GM23338 (cell line): ENCODE data around the gene OGG1. TPM values are rescaled to one million over a fixed set of nuclear protein-coding genes. Genes with fewer than 3 reads are reported as not detected.

Experiments used
- ATAC-seq: fragments of 200-7000 bp; cut with Tn5 transposase; 3 replicates; pipeline ENCODE4 v1.9.1; 2020
- DNase-seq: peaks from one replicate; pipeline ENCODE4 v3.0.0-alpha.2; 2015; ENCODE audit warnings: low spot score
- H2AFZ ChIP-seq: fragments of 200-600 bp; sonication (generic); 2 replicates; pipeline ENCODE4 v1.8.0; 2016; ENCODE audit warnings: antibody characterized with exemption, mild to moderate bottlenecking, moderate library complexity
- H3F3A ChIP-seq: fragments of 200-600 bp; sonication (generic); replicated peaks from 2 replicates; pipeline ENCODE4 v1.8.0; 2017; ENCODE audit warnings: antibody characterized with exemption, mixed run types, low read depth
- H3K27ac ChIP-seq: fragments of 200-600 bp; sonication (generic); 2 replicates; pipeline ENCODE4 v1.6.1; 2016; ENCODE audit warnings: low read depth
- H3K27me3 ChIP-seq: fragments of 200-600 bp; sonication (generic); 2 replicates; pipeline ENCODE4 v1.8.0; 2016; ENCODE audit warnings: mild to moderate bottlenecking, mixed run types, moderate library complexity; ENCODE audit not compliant: insufficient read depth
- H3K36me3 ChIP-seq: fragments of 200-600 bp; sonication (generic); 2 replicates; pipeline ENCODE4 v1.8.0; 2016; ENCODE audit warnings: mild to moderate bottlenecking; ENCODE audit not compliant: insufficient read depth
- H3K4me1 ChIP-seq: fragments of 200-600 bp; sonication (generic); 2 replicates; pipeline ENCODE4 v1.8.0; 2016; ENCODE audit warnings: mild to moderate bottlenecking, moderate library complexity; ENCODE audit not compliant: insufficient read depth
- H3K4me2 ChIP-seq: fragments of 200-600 bp; sonication (generic); 2 replicates; pipeline ENCODE4 v1.7.1; 2017; ENCODE audit warnings: mixed run types
- H3K4me3 ChIP-seq: fragments of 200-600 bp; sonication (generic); 2 replicates; pipeline ENCODE4 v1.6.1; 2016; ENCODE audit warnings: mixed run types
- H3K79me2 ChIP-seq: fragments of 200-600 bp; sonication (generic); replicated peaks from 2 replicates; pipeline ENCODE4 v1.8.0; 2017; ENCODE audit warnings: mild to moderate bottlenecking; ENCODE audit not compliant: insufficient read depth
- H3K9me2 ChIP-seq: fragments of 200-600 bp; sonication (generic); 2 replicates; pipeline ENCODE4 v1.8.0; 2017; ENCODE audit not compliant: insufficient read depth
- H4K20me1 ChIP-seq: fragments of 200-600 bp; sonication (generic); replicated peaks from 2 replicates; pipeline ENCODE4 v1.8.0; 2017; ENCODE audit warnings: mild to moderate bottlenecking; ENCODE audit not compliant: insufficient read depth
- H3K27ac Mint-ChIP-seq: 2 replicates; pipeline ENCODE4 v1.8.0; 2020; ENCODE audit warnings: inconsistent platforms, mild to moderate bottlenecking, moderate library complexity, mixed read lengths
- H3K27me3 Mint-ChIP-seq: 3 replicates; pipeline ENCODE4 v1.8.0; 2022; ENCODE audit warnings: low read depth, mild to moderate bottlenecking, moderate library complexity, mixed read lengths, inconsistent platforms; ENCODE audit not compliant: insufficient read depth, poor library complexity
- H3K36me3 Mint-ChIP-seq: 3 replicates; pipeline ENCODE4 v1.8.0; 2021; ENCODE audit warnings: low read depth, mild to moderate bottlenecking, inconsistent platforms, moderate library complexity, mixed read lengths
- H3K4me1 Mint-ChIP-seq: 3 replicates; pipeline ENCODE4 v1.8.0; 2020; ENCODE audit warnings: mild to moderate bottlenecking, inconsistent platforms, mixed read lengths
- H3K4me3 Mint-ChIP-seq: 3 replicates; pipeline ENCODE4 v1.8.0; 2021; ENCODE audit warnings: moderate library complexity, mild to moderate bottlenecking, inconsistent platforms, mixed read lengths
- H3K9me3 Mint-ChIP-seq: 3 replicates; pipeline ENCODE4 v1.8.0; 2020; ENCODE audit warnings: moderate library complexity, mild to moderate bottlenecking, inconsistent platforms, mixed read lengths
- CREB1 ChIP-seq: fragments of 250-450 bp; sonication (Bioruptor Pico); IDR thresholded peaks from 2 replicates; pipeline ENCODE4 v1.5.0; 2020; ENCODE audit warnings: low read depth, mild to moderate bottlenecking, moderate library complexity
- EZH2 ChIP-seq: fragments of 200-600 bp; sonication (generic); IDR thresholded peaks from one replicate; pipeline ENCODE4 v1.8.0; 2017; ENCODE audit warnings: antibody characterized with exemption, mild to moderate bottlenecking, low read depth; ENCODE audit not compliant: unreplicated experiment
- EZH2phosphoT487 ChIP-seq: fragments of 200-600 bp; sonication (generic); IDR thresholded peaks from one replicate; pipeline ENCODE4 v1.8.1; 2018; ENCODE audit warnings: antibody characterized with exemption; ENCODE audit not compliant: unreplicated experiment
- JUNB ChIP-seq: IDR thresholded peaks from one replicate; pipeline ENCODE4 v1.6.1; 2016; ENCODE audit warnings: antibody characterized with exemption; ENCODE audit not compliant: unreplicated experiment
- POLR2AphosphoS5 ChIP-seq: IDR thresholded peaks from 2 replicates; pipeline ENCODE4 v1.6.1; 2016; ENCODE audit warnings: antibody characterized with exemption, low read depth
- REST ChIP-seq: IDR thresholded peaks from one replicate; pipeline ENCODE4 v1.6.1; 2018; ENCODE audit warnings: antibody characterized with exemption; ENCODE audit not compliant: unreplicated experiment
- STAT1 ChIP-seq: IDR thresholded peaks from one replicate; pipeline ENCODE4 v1.6.1; 2016; ENCODE audit warnings: antibody characterized with exemption; ENCODE audit not compliant: unreplicated experiment
- ZNF114 ChIP-seq: fragments of 250-450 bp; sonication (Bioruptor Pico); IDR thresholded peaks from 2 replicates; pipeline ENCODE4 v1.5.0; 2020; ENCODE audit warnings: mild to moderate bottlenecking, moderate library complexity
- ZNF331 ChIP-seq: fragments of 250-450 bp; sonication (Bioruptor Pico); IDR thresholded peaks from 2 replicates; pipeline ENCODE4 v1.5.0; 2020; ENCODE audit warnings: low read depth, mild to moderate bottlenecking, moderate library complexity
- ZNF462 ChIP-seq: fragments of 250-450 bp; sonication (Bioruptor Pico); IDR thresholded peaks from 2 replicates; pipeline ENCODE4 v1.5.0; 2020; ENCODE audit warnings: mild to moderate bottlenecking, moderate library complexity
- polyA plus RNA-seq: library from polyadenylated mRNA; unstranded; fragments of >200 nt; fragmentation: Nextera tagmentation; extraction: Ambion mirVana; gene quantifications from 2 replicates; pipeline ENCODE4 v1.2.1, GENCODE V29; 2016
- total RNA-seq: library from RNA; depleted of rRNA; stranded (reverse); fragments of >200 nt; shearing (Covaris generic); gene quantifications from 2 replicates; pipeline ENCODE4 v1.2.3, GENCODE V29; 2014

OGG1 gene
- total and polyA plus RNA-seq, 2 experiments from 2014 or later = 20.6 to 27.6 TPM

GRCh38 chr3:9776896-9777693 is 27.3 kb downstream of the OGG1 start:
- no peaks in the 10 kb centered on the region; the same call in 1 of the 2 replicates for H4K20me1 ChIP-seq
- Mint-ChIP-seq H3K4me1 (no peaks in the 10 kb centered on the region), H3K4me3 (no peak overlapping the region), H3K27me3 (peaks cover 14% of the 10 kb centered on the region), H3K9me3 (no peaks in the 10 kb centered on the region), H3K27ac (no peak overlapping the region), H3K36me3 (peaks cover 10% of the 10 kb centered on the region)
- H3K27me3 ChIP-seq = peaks cover 12% of the 10 kb centered on the region
- TF ChIP-seq JUNB = no peak
- no peak for TF ChIP-seq ZNF114 (CRISPR knock-in tag)
- TF ChIP-seq EZH2phosphoT487 = no peak
- TF ChIP-seq CREB1 (CRISPR knock-in tag) = no peak
- TF ChIP-seq REST = no peak
- no peak for TF ChIP-seq ZNF331 (CRISPR knock-in tag)
- no peak for TF ChIP-seq STAT1
- no peak for TF ChIP-seq ZNF462 (CRISPR knock-in tag)
- TF ChIP-seq POLR2AphosphoS5 = no peak
- no peak for TF ChIP-seq EZH2
- H3K36me3 ChIP-seq = no peaks in the 10 kb centered on the region
- H2AFZ ChIP-seq = no peak overlapping the region
- no peak overlapping the region for H3K4me3 ChIP-seq
- H3K9me2 ChIP-seq = no peaks in the 10 kb centered on the region
- H3K27ac ChIP-seq = no peak overlapping the region
- H3F3A ChIP-seq = no peaks in the 10 kb centered on the region
- no peak for DNase-seq
- no peak for ATAC-seq
- no peaks in the 10 kb centered on the region for H3K79me2 ChIP-seq
- no peaks in the 10 kb centered on the region for H3K4me1 ChIP-seq
- H3K4me2 ChIP-seq = no peak overlapping the region
